HT-29 (cell line): ENCODE results near the gene GABARAPL2. TPM values are rescaled to one million over a fixed set of nuclear protein-coding genes. Genes with fewer than 3 reads are reported as not detected.

ENCODE experiments used
- total RNA-seq: library from RNA; depleted of rRNA; stranded (reverse); fragments of >200 nt; shearing (Covaris generic); gene quantifications from 2 replicates; pipeline ENCODE4 v1.2.3, GENCODE V29; 2014; rRNA removed

Gene GABARAPL2
- total RNA-seq, 1 experiment from 2014 or later, result 34.3 TPM

Other genes with a start within 250 kb of the GABARAPL2 start
- gene CFDP1, start 132.9 kb upstream of the GABARAPL2 start, total RNA-seq, result 15.4 and 17.6 TPM in 2 replicates
- gene TMEM170A, start 101.7 kb upstream of the GABARAPL2 start, total RNA-seq, result 25.2 and 30.8 TPM in 2 replicates
- 0.05 TPM in 1 of 2 replicates, not detected in the other for gene CHST6, start 70.9 kb upstream of the GABARAPL2 start, total RNA-seq
- 0.25 and 1.6 TPM in 2 replicates for gene CHST5, start 30.3 kb upstream of the GABARAPL2 start, total RNA-seq
- 8.4 and 11.0 TPM in 2 replicates for gene TMEM231, start 10.1 kb upstream of the GABARAPL2 start, total RNA-seq
- gene ADAT1, start 56.9 kb downstream of the GABARAPL2 start, total RNA-seq, result 28.7 and 45.0 TPM in 2 replicates
- 117 and 141 TPM in 2 replicates for gene KARS1, start 81.3 kb downstream of the GABARAPL2 start, total RNA-seq
- 21.6 and 22.5 TPM in 2 replicates for gene TERF2IP, start 81.4 kb downstream of the GABARAPL2 start, total RNA-seq
- not detected in 2 replicates for gene CPHXL2, start 110.6 kb downstream of the GABARAPL2 start, total RNA-seq
- not detected in 2 replicates for gene DUXB, start 135.1 kb downstream of the GABARAPL2 start, total RNA-seq
- gene CPHXL, start 160.1 kb downstream of the GABARAPL2 start, total RNA-seq, result not detected in 2 replicates